Gastroesophageal sphincter (tissue), 4 donors: Measurements from ENCODE around the gene PIM3. TPM values are rescaled to one million over a fixed set of nuclear protein-coding genes. Genes with fewer than 3 reads are reported as not detected.

ENCODE experiments used
- ATAC-seq: fragments of 150-250 bp; one replicate; pipeline ENCODE4 v1.9.1; 2016; ENCODE audit warnings: mild to moderate bottlenecking, moderate library complexity
- H3K27ac ChIP-seq, 4 donors: fragments of 200-600 bp; sonication (generic) in 3 of 4; 1 replicate in 3 of 4; 2 replicates in 1 of 4; pipeline ENCODE4 v1.5.1; 2016 to 2019
- H3K27me3 ChIP-seq: fragments of 200-600 bp; sonication (generic); one replicate; pipeline ENCODE4 v1.5.1; 2019
- H3K36me3 ChIP-seq, 2 donors: fragments of 200-600 bp; sonication (generic); one replicate each; pipeline ENCODE4 v1.5.1; 2019; ENCODE audit warnings: control low read depth in 1 of 2
- H3K4me1 ChIP-seq, 3 donors: fragments of 200-600 bp; sonication (generic); 1 replicate in 2 of 3; 2 replicates in 1 of 3; pipeline ENCODE4 v1.5.1; 2016 to 2019; ENCODE audit warnings: control low read depth in 2 of 3
- H3K4me3 ChIP-seq, 2 donors: fragments of 200-600 bp; sonication (generic); one replicate each; pipeline ENCODE4 v1.5.1; 2019; ENCODE audit warnings: mild to moderate bottlenecking in 1 of 2, moderate library complexity in 1 of 2
- H3K9me3 ChIP-seq, 3 donors: fragments of 200-600 bp; sonication (generic); one replicate each; pipeline ENCODE4 v1.5.1; 2017 to 2019; ENCODE audit warnings: control low read depth in 2 of 3
- CTCF ChIP-seq, 4 experiments: fragments of 200-600 bp in 2 of 4; fragments of 450-650 bp in 2 of 4; sonication (generic) in 1 of 4; IDR thresholded peaks; one replicate each; pipeline ENCODE4 v1.5.1; 2017 to 2019; ENCODE audit warnings: antibody characterized with exemption in 4 of 4, mild to moderate bottlenecking in 2 of 4, moderate library complexity in 2 of 4
- EP300 ChIP-seq: sonication (generic); formaldehyde crosslinking; IDR thresholded peaks from one replicate; pipeline ENCODE4 v1.6.1; 2017; ENCODE audit warnings: antibody characterized with exemption, mild to moderate bottlenecking
- POLR2A ChIP-seq, 2 donors: fragments of 450-650 bp; IDR thresholded peaks; one replicate each; pipeline ENCODE4 v1.6.1; 2017; ENCODE audit warnings: antibody characterized with exemption in 2 of 2, mild to moderate bottlenecking in 2 of 2, moderate library complexity in 1 of 2
- POLR2AphosphoS5 ChIP-seq: sonication (generic); formaldehyde crosslinking; IDR thresholded peaks from one replicate; pipeline ENCODE4 v1.6.1; 2017; ENCODE audit warnings: antibody characterized with exemption
- WGBS, 2 donors: methylation state at CpG; one replicate each; pipeline ENCODE4 v1.1.5; 2018; ENCODE audit warnings: low coverage in 1 of 2; 5-methylcytosine and 5-hydroxymethylcytosine counted together
- total RNA-seq, 4 donors: library from RNA; depleted of rRNA; stranded (reverse); fragments of >200 nt; gene quantifications; one replicate each; pipeline ENCODE4 v1.1.0, GENCODE V29; 2016

The PIM3 gene
- total RNA-seq, 4 donors from 2014 or later = 30.0 to 58.3 (median 46.4) TPM

GRCh38 chr22:49922926-49923325 lies 37.6 kb upstream of the PIM3 start:
- TF ChIP-seq POLR2AphosphoS5 (no peak), POLR2A (IDR thresholded peaks at IDR 0.05) (no peak), EP300 (no peak), CTCF (IDR thresholded peaks at IDR 0.05) (no peak)
- Histone ChIP-seq H3K36me3 (peaks cover 0 to 56% of the 10 kb centered on the region in 2 donors), H3K27ac (peak overlapping the region in 3 of 4 donors; percentile 60 to 73 (median 60)), H3K27me3 (no peaks in the 10 kb centered on the region), H3K4me1 (peaks cover 0 to 23% (median 8%) of the 10 kb centered on the region in 3 donors), H3K9me3 (no peaks in the 10 kb centered on the region), H3K4me3 (peak overlapping the region in 1 of 2 donors; percentile 0)
- WGBS, 2 donors = 52% methylated on average over 2 of the region's 25 CpGs; no CpG with 5 or more reads in 1 of the 2 donors
- no peak for ATAC-seq

- 53 to 63% methylated on average over 6 to 16 of the region's 16 CpGs for WGBS, 2 donors
- no peak for ATAC-seq
- TF ChIP-seq CTCF (IDR thresholded peaks at IDR 0.05) (peak in 3 of 4 experiments; percentile 15 to 73 (median 49)), POLR2A (IDR thresholded peaks at IDR 0.05) (no peak), EP300 (no peak), POLR2AphosphoS5 (no peak)
- no peaks in the 10 kb centered on the region for H3K9me3 ChIP-seq
- H3K27ac ChIP-seq = peak overlapping the region in 3 of 4 donors; percentile 60 to 73 (median 60)
- peaks cover 0 to 58% of the 10 kb centered on the region in 2 donors for H3K36me3 ChIP-seq
- H3K4me3 ChIP-seq = peak overlapping the region in 1 of 2 donors; percentile 0
- peaks cover 0 to 23% (median 8%) of the 10 kb centered on the region in 3 donors for H3K4me1 ChIP-seq
- H3K27me3 ChIP-seq = peaks cover under 1% of the 10 kb centered on the region
Observed at GRCh38 chr22:49923445-49923844, 37.1 kb upstream of the PIM3 start.

- Histone ChIP-seq H3K36me3 (peaks cover 0 to 58% of the 10 kb centered on the region in 2 donors), H3K4me1 (peaks cover 0 to 19% (median 8%) of the 10 kb centered on the region in 3 donors), H3K27ac (peak overlapping the region in 2 of 4 donors; percentile 60 to 73), H3K9me3 (no peaks in the 10 kb centered on the region), H3K27me3 (peaks cover 9% of the 10 kb centered on the region), H3K4me3 (no peak overlapping the region)
- ATAC-seq = no peak
- 96% methylated on average over 4 of the region's 31 CpGs; no CpG with 5 or more reads in 1 of the 2 donors for WGBS, 2 donors
- TF ChIP-seq EP300 = no peak
- no peak for TF ChIP-seq POLR2A (IDR thresholded peaks at IDR 0.05)
- no peak for TF ChIP-seq CTCF (IDR thresholded peaks at IDR 0.05)
- TF ChIP-seq POLR2AphosphoS5 = no peak
Observed at GRCh38 chr22:49924113-49924833, 36.3 kb upstream of the PIM3 start.

- no peak for ATAC-seq
- no peak overlapping the region for H3K27ac ChIP-seq
- H3K4me3 ChIP-seq = no peak overlapping the region
- H3K9me3 ChIP-seq = no peaks in the 10 kb centered on the region
- no peak for TF ChIP-seq POLR2A (IDR thresholded peaks at IDR 0.05)
- H3K36me3 ChIP-seq = peaks cover 0 to 49% of the 10 kb centered on the region in 2 donors
- peaks cover 0 to 26% (median 4%) of the 10 kb centered on the region in 3 donors for H3K4me1 ChIP-seq
- WGBS, 2 donors = 87 to 98% methylated on average over 12 of the region's 24 CpGs
- peaks cover 15% of the 10 kb centered on the region for H3K27me3 ChIP-seq
Observed at GRCh38 chr22:49925525-49926128, 34.9 kb upstream of the PIM3 start.

- TF ChIP-seq EP300 (no peak), POLR2A (IDR thresholded peaks at IDR 0.05) (no peak), POLR2AphosphoS5 (no peak), CTCF (IDR thresholded peaks at IDR 0.05) (no peak)
- peaks cover 0 to 37% of the 10 kb centered on the region in 2 donors for H3K36me3 ChIP-seq
- H3K27me3 ChIP-seq = peaks cover 15% of the 10 kb centered on the region
- H3K27ac ChIP-seq = no peak overlapping the region
- peaks cover 0 to 39% (median 7%) of the 10 kb centered on the region in 3 donors for H3K4me1 ChIP-seq
- no peak for ATAC-seq
- WGBS, 2 donors = 100% methylated on average over 2 of the region's 18 CpGs; no CpG with 5 or more reads in 1 of the 2 donors
- no peak overlapping the region for H3K4me3 ChIP-seq
- no peaks in the 10 kb centered on the region for H3K9me3 ChIP-seq
Observed at GRCh38 chr22:49926916-49927315, 33.7 kb upstream of the PIM3 start.
